ENCODE results near the gene CFAP20DC. TPM values are rescaled to one million over a fixed set of nuclear protein-coding genes. Genes with fewer than 3 reads are reported as not detected.

The CFAP20DC gene
- total RNA-seq, 4 donors from 2014 or later = 0.13 to 1.6 (median 0.35) TPM; not detected in 1

DNA sequence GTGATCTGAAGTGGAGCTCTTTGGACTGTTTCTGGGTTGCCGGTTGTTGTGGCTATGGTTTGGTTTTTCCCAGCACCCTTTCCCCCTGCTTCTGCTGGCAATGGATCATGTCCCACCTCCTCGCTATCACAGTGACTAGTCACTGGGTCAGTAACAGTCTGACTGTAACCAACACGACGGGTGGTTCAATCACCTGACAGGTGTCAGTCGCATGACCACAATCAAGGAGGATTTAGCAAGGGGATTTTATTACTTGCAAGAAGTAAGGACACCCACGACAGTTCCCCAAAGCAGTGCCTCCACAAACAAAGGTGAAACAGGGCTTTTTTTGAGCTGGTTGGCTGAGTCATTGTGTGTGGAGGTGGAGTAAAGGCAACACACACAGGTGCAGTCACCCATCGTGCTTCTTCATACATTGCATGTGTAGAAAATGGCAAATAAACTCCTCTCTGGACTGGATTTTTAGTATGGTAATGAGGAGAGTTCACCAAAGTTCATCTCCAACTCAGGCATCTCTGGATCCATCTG lies 324.4 kb downstream of the CFAP20DC start:
- Histone ChIP-seq H3K4me3 (no peak overlapping the region), H3K27ac (no peak overlapping the region), H3K9me3 (no peaks in the 10 kb centered on the region), H3K4me1 (peaks cover 0 to 13% (median 0%) of the 10 kb centered on the region in 3 donors), H3K27me3 (no peaks in the 10 kb centered on the region), H3K36me3 (no peaks in the 10 kb centered on the region)
- ATAC-seq = no peak
- no peak for TF ChIP-seq POLR2A (IDR thresholded peaks at IDR 0.05)
- 94 to 100% methylated on average over 3 of the region's 7 CpGs for WGBS, 2 donors (ENCODE audit: low coverage in 1 of 2)

GRCh38 chr3:58724336-58724735 lies 325.5 kb downstream of the CFAP20DC start:
- no peak overlapping the region for H3K4me3 ChIP-seq
- no peaks in the 10 kb centered on the region for H3K9me3 ChIP-seq
- no peak for TF ChIP-seq EP300 (IDR thresholded peaks at IDR 0.05)
- TF ChIP-seq POLR2AphosphoS5 (IDR thresholded peaks at IDR 0.05) = no peak
- TF ChIP-seq POLR2A (IDR thresholded peaks at IDR 0.05) = no peak
- no peak for TF ChIP-seq CTCF (IDR thresholded peaks at IDR 0.05)
- H3K36me3 ChIP-seq = no peaks in the 10 kb centered on the region
- H3K4me1 ChIP-seq = peaks cover 0 to 13% (median 0%) of the 10 kb centered on the region in 3 donors
- 79 to 88% methylated on average over 9 to 11 of the region's 11 CpGs for WGBS, 2 donors (ENCODE audit: low coverage in 1 of 2)
- H3K27ac ChIP-seq = no peak overlapping the region
- no peaks in the 10 kb centered on the region for H3K27me3 ChIP-seq
- ATAC-seq = no peak

GRCh38 chr3:58723173-58723572 lies 326.7 kb downstream of the CFAP20DC start:
- H3K4me1 ChIP-seq = peaks cover 0 to 13% (median 0%) of the 10 kb centered on the region in 3 donors
- H3K9me3 ChIP-seq = no peaks in the 10 kb centered on the region
- no peaks in the 10 kb centered on the region for H3K27me3 ChIP-seq
- WGBS, 2 donors (ENCODE audit: low coverage in 1 of 2) = 40 to 50% methylated on average over 3 of the region's 3 CpGs
- H3K4me3 ChIP-seq = no peak overlapping the region
- no peak for ATAC-seq
- no peaks in the 10 kb centered on the region for H3K36me3 ChIP-seq
- TF ChIP-seq EP300 (IDR thresholded peaks at IDR 0.05) = no peak
- TF ChIP-seq POLR2AphosphoS5 (IDR thresholded peaks at IDR 0.05) = no peak
- TF ChIP-seq CTCF (IDR thresholded peaks at IDR 0.05) = no peak
- TF ChIP-seq POLR2A (IDR thresholded peaks at IDR 0.05) = no peak
- H3K27ac ChIP-seq = no peak overlapping the region

DNA sequence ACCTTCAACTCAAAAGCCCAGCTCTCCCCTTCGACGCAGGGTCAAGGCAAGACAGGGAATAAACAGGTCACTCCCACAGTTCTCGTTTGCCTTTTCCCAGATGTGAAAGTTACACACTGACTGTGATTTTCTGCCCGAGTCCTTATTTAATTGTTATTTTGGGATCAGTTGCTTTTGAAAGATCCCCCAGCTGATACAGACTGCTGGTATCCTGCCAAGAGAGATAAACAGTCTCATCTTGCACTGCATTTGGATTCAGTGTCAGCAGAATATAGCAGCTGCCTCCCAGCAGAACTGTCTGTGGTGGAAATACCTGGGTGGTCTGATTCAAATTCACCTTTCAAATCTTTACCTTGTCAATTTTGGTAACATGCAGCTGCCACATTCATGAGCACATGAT lies 327.3 kb downstream of the CFAP20DC start:
- H3K27ac ChIP-seq = no peak overlapping the region
- WGBS, 2 donors (ENCODE audit: low coverage in 1 of 2) = 26 to 28% methylated on average over 3 to 4 of the region's 4 CpGs
- H3K9me3 ChIP-seq = no peaks in the 10 kb centered on the region
- H3K36me3 ChIP-seq = no peaks in the 10 kb centered on the region
- no peak for TF ChIP-seq CTCF (IDR thresholded peaks at IDR 0.05)
- no peak for TF ChIP-seq EP300 (IDR thresholded peaks at IDR 0.05)
- no peak for TF ChIP-seq POLR2A (IDR thresholded peaks at IDR 0.05)
- TF ChIP-seq POLR2AphosphoS5 (IDR thresholded peaks at IDR 0.05) = no peak
- H3K4me3 ChIP-seq = no peak overlapping the region
- H3K4me1 ChIP-seq = peaks cover 0 to 13% (median 0%) of the 10 kb centered on the region in 3 donors
- no peaks in the 10 kb centered on the region for H3K27me3 ChIP-seq
- ATAC-seq = no peak

DNA sequence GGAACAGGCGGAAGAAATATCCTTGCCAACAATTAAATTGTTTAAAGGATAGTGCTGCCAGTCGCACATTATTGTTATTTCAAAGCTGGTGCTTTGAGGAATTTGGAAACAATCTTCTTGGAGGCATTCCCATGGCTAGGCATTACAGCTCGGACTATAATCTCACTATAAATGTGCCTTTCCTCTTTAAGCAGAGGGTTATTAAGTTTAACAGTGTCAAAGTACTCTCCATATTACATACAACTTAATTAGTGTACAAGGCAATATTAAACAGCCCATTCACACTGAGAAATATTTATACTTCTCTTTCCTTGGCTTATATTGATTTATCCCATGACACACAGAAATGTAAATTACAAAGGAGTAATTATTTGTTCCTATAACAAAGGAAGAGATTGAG lies 329.3 kb downstream of the CFAP20DC start:
- no peaks in the 10 kb centered on the region for H3K9me3 ChIP-seq
- ATAC-seq = no peak
- H3K27me3 ChIP-seq = no peaks in the 10 kb centered on the region
- TF ChIP-seq POLR2AphosphoS5 (IDR thresholded peaks at IDR 0.05) = no peak
- no peak for TF ChIP-seq POLR2A (IDR thresholded peaks at IDR 0.05)
- TF ChIP-seq EP300 (IDR thresholded peaks at IDR 0.05) = no peak
- TF ChIP-seq CTCF (IDR thresholded peaks at IDR 0.05) = no peak
- no peaks in the 10 kb centered on the region for H3K36me3 ChIP-seq
- peaks cover 0 to 13% (median 0%) of the 10 kb centered on the region in 3 donors for H3K4me1 ChIP-seq
- no peak overlapping the region for H3K4me3 ChIP-seq
- H3K27ac ChIP-seq = no peak overlapping the region
- 35 to 52% methylated on average over 3 of the region's 3 CpGs for WGBS, 2 donors (ENCODE audit: low coverage in 1 of 2)

Measured in gastroesophageal sphincter (tissue), 4 donors.